HepG2 (cell line): ENCODE results near the gene ZNRF3. TPM values are rescaled to one million over a fixed set of nuclear protein-coding genes. Genes with fewer than 3 reads are reported as not detected.

Experiments used
- CBX1 ChIP-seq: IDR thresholded peaks from one replicate; pipeline ENCODE4 v1.6.1; 2016; ENCODE audit warnings: antibody characterized with exemption, low read depth
- EEA1 ChIP-seq: sonication (generic); formaldehyde crosslinking; IDR thresholded peaks from 2 replicates; pipeline ENCODE4 v1.5.1; 2020; ENCODE audit warnings: mild to moderate bottlenecking, missing genetic modification reagents, borderline replicate concordance
- ELF3 ChIP-seq: IDR thresholded peaks from 2 replicates; pipeline ENCODE4 v1.6.1; 2016; ENCODE audit warnings: missing genetic modification reagents, missing compliant biosample characterization
- IKZF4 ChIP-seq: sonication (generic); formaldehyde crosslinking; IDR thresholded peaks from 2 replicates; pipeline ENCODE4 v1.5.1; 2020; ENCODE audit warnings: borderline replicate concordance, mild to moderate bottlenecking, low read depth, missing genetic modification reagents; ENCODE audit errors: not compliant biosample characterization
- NFIC ChIP-seq: IDR thresholded peaks from 2 replicates; pipeline ENCODE4 v1.6.1; 2012; ENCODE audit warnings: mild to moderate bottlenecking, low read length, inconsistent platforms
- RAD21 ChIP-seq: fragments of 450-650 bp; formaldehyde crosslinking; IDR thresholded peaks from 2 replicates; pipeline ENCODE4 v1.5.0; 2020; ENCODE audit warnings: mild to moderate bottlenecking
- SP2 ChIP-seq: sonication (generic); formaldehyde crosslinking; IDR thresholded peaks from 2 replicates; pipeline ENCODE4 v1.5.1; 2020; ENCODE audit warnings: mild to moderate bottlenecking, missing genetic modification reagents
- SSRP1 ChIP-seq: IDR thresholded peaks from 2 replicates; pipeline ENCODE4 v1.6.1; 2016; ENCODE audit warnings: control low read depth
- TCF7 ChIP-seq: sonication (generic); IDR thresholded peaks from 2 replicates; pipeline ENCODE4 v1.6.1; 2016; ENCODE audit warnings: antibody characterized with exemption, low read depth
- ZFP36L1 ChIP-seq: sonication (generic); formaldehyde crosslinking; IDR thresholded peaks from 2 replicates; pipeline ENCODE4 v1.8.0; 2022; ENCODE audit warnings: mild to moderate bottlenecking, missing genetic modification reagents, moderate library complexity
- ZNF33B ChIP-seq: sonication (generic); formaldehyde crosslinking; IDR thresholded peaks from 2 replicates; pipeline ENCODE4 v1.5.1; 2020; ENCODE audit warnings: mild to moderate bottlenecking, missing genetic modification reagents
- ZNF343 ChIP-seq: sonication (generic); formaldehyde crosslinking; IDR thresholded peaks from 2 replicates; pipeline ENCODE4 v1.4.0; 2020; ENCODE audit warnings: mild to moderate bottlenecking, missing genetic modification reagents
- ZNF430 ChIP-seq: sonication (generic); formaldehyde crosslinking; IDR thresholded peaks from 2 replicates; pipeline ENCODE4 v1.9.0; 2021; ENCODE audit warnings: mild to moderate bottlenecking, missing genetic modification reagents
- ZNF484 ChIP-seq: sonication (generic); formaldehyde crosslinking; IDR thresholded peaks from 2 replicates; pipeline ENCODE4 v1.5.1; 2020; ENCODE audit warnings: mild to moderate bottlenecking, low read depth, missing genetic modification reagents, borderline replicate concordance
- ZNF564 ChIP-seq: sonication (generic); formaldehyde crosslinking; IDR thresholded peaks from 2 replicates; pipeline ENCODE4 v1.8.1; 2023; ENCODE audit warnings: mild to moderate bottlenecking, missing genetic modification reagents
- ZNF709 ChIP-seq: sonication (generic); formaldehyde crosslinking; IDR thresholded peaks from 2 replicates; pipeline ENCODE4 v1.5.0; 2020; ENCODE audit warnings: mild to moderate bottlenecking, missing genetic modification reagents
- ZNF713 ChIP-seq: sonication (generic); formaldehyde crosslinking; IDR thresholded peaks from 2 replicates; pipeline ENCODE4 v1.4.0; 2020; ENCODE audit warnings: mild to moderate bottlenecking, missing genetic modification reagents
- ZNF724P ChIP-seq: sonication (generic); formaldehyde crosslinking; IDR thresholded peaks from 2 replicates; pipeline ENCODE4 v1.8.0; 2022; ENCODE audit warnings: missing genetic modification reagents, borderline replicate concordance
- polyA plus RNA-seq, 8 experiments: library from polyadenylated mRNA; depleted of rRNA in 3 of 8; stranded (reverse) in 7 of 8; unstranded in 1 of 8; fragments of >200 nt; fragmentation: Illumina TruSeq in 4 of 8; extraction: Trizol in 4 of 8; gene quantifications; 2 replicates each; pipeline versions ENCODE4 v1.2.1 to v1.2.3, GENCODE V29; 2011 to 2016; ENCODE audit warnings: low read depth in 4 of 8, missing spikeins in 1 of 8, mixed read lengths in 1 of 8; ENCODE audit not compliant: insufficient read depth in 1 of 8
- total RNA-seq, 5 experiments: library from RNA; depleted of rRNA; stranded (reverse); fragments of >200 nt; fragmentation: Illumina TruSeq; extraction: Trizol; gene quantifications; 2 replicates each; pipeline ENCODE4 v1.2.3, GENCODE V29; 2016; ENCODE audit warnings: low read depth in 1 of 5
- TF ChIP-seq, protein P1 (sequence below), 2 experiments: sonication (generic) in 1 of 2; formaldehyde crosslinking in 1 of 2; IDR thresholded peaks; 2 replicates each; pipeline versions ENCODE4 v1.4.0 to v1.6.1; 2018 to 2020; ENCODE audit warnings: missing genetic modification reagents in 2 of 2, borderline replicate concordance in 1 of 2, low read depth in 1 of 2, mild to moderate bottlenecking in 1 of 2, missing biosample characterization in 1 of 2
- TF ChIP-seq, protein P2 (sequence below): sonication (generic); formaldehyde crosslinking; IDR thresholded peaks from 2 replicates; pipeline ENCODE4 v1.4.0; 2020; ENCODE audit warnings: missing genetic modification reagents
- TF ChIP-seq, protein P3 (sequence below): sonication (generic); formaldehyde crosslinking; IDR thresholded peaks from 2 replicates; pipeline ENCODE4 v1.4.0; 2020; ENCODE audit warnings: mild to moderate bottlenecking, missing genetic modification reagents
- TF ChIP-seq, protein P4 (sequence below): sonication (generic); formaldehyde crosslinking; IDR thresholded peaks from 2 replicates; pipeline ENCODE4 v1.4.0; 2020; ENCODE audit warnings: mild to moderate bottlenecking, missing genetic modification reagents, borderline replicate concordance

Gene ZNRF3
- total and polyA plus RNA-seq, 2 of the 13 experiments (the other 11 are each of a cell fraction or from before 2014, with no cell fraction given) = 20.3 to 36.7 TPM

- TF ChIP-seq EEA1 (CRISPR knock-in tag) (no peak), ZNF343 (CRISPR knock-in tag) (0 out of 2 replicates have a peak, but pooled peaks have one; percentile 50), NFIC (peak; percentile 95), CBX1 (no peak), ZNF484 (CRISPR knock-in tag) (no peak), ZNF724P (no peak), ZNF709 (CRISPR knock-in tag) (no peak), ZFP36L1 (CRISPR knock-in tag) (no peak), ZNF430 (CRISPR knock-in tag) (no peak), ZNF564 (peak; percentile 79), ZNF713 (CRISPR knock-in tag) (no peak), RAD21 (CRISPR knock-in tag) (peak; percentile 42; the same call in 1 of the 2 replicates), SP2 (CRISPR knock-in tag) (no peak; the same call in 1 of the 2 replicates), IKZF4 (CRISPR knock-in tag) (no peak), ZNF33B (CRISPR knock-in tag) (no peak), ELF3 (peak; percentile 67), TCF7 (peak; percentile 97), SSRP1 (no peak)
- TF ChIP-seq, protein P1, sequence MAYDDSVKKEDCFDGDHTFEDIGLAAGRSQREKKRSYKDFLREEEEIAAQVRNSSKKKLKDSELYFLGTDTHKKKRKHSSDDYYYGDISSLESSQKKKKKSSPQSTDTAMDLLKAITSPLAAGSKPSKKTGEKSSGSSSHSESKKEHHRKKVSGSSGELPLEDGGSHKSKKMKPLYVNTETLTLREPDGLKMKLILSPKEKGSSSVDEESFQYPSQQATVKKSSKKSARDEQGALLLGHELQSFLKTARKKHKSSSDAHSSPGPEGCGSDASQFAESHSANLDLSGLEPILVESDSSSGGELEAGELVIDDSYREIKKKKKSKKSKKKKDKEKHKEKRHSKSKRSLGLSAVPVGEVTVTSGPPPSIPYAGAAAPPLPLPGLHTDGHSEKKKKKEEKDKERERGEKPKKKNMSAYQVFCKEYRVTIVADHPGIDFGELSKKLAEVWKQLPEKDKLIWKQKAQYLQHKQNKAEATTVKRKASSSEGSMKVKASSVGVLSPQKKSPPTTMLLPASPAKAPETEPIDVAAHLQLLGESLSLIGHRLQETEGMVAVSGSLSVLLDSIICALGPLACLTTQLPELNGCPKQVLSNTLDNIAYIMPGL (CRISPR knock-in tag; IDR thresholded peaks at IDR 0.05; ENCODE audit: borderline replicate concordance in 1 of 2, low read depth in 1 of 2) = 0 out of 4 replicates have a peak, but pooled peaks of 1 of the 2 experiments have one; percentile 49
- TF ChIP-seq, protein P2, sequence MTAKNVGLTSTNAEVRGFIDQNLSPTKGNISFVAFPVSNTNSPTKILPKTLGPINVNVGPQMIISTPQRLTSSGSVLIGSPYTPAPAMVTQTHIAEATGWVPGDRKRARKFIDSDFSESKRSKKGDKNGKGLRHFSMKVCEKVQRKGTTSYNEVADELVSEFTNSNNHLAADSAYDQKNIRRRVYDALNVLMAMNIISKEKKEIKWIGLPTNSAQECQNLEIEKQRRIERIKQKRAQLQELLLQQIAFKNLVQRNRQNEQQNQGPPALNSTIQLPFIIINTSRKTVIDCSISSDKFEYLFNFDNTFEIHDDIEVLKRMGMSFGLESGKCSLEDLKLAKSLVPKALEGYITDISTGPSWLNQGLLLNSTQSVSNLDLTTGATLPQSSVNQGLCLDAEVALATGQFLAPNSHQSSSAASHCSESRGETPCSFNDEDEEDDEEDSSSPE (CRISPR knock-in tag) = no peak; the same call in 1 of the 2 replicates
- TF ChIP-seq, protein P3, sequence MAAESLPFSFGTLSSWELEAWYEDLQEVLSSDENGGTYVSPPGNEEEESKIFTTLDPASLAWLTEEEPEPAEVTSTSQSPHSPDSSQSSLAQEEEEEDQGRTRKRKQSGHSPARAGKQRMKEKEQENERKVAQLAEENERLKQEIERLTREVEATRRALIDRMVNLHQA = no peak
- TF ChIP-seq, protein P4, sequence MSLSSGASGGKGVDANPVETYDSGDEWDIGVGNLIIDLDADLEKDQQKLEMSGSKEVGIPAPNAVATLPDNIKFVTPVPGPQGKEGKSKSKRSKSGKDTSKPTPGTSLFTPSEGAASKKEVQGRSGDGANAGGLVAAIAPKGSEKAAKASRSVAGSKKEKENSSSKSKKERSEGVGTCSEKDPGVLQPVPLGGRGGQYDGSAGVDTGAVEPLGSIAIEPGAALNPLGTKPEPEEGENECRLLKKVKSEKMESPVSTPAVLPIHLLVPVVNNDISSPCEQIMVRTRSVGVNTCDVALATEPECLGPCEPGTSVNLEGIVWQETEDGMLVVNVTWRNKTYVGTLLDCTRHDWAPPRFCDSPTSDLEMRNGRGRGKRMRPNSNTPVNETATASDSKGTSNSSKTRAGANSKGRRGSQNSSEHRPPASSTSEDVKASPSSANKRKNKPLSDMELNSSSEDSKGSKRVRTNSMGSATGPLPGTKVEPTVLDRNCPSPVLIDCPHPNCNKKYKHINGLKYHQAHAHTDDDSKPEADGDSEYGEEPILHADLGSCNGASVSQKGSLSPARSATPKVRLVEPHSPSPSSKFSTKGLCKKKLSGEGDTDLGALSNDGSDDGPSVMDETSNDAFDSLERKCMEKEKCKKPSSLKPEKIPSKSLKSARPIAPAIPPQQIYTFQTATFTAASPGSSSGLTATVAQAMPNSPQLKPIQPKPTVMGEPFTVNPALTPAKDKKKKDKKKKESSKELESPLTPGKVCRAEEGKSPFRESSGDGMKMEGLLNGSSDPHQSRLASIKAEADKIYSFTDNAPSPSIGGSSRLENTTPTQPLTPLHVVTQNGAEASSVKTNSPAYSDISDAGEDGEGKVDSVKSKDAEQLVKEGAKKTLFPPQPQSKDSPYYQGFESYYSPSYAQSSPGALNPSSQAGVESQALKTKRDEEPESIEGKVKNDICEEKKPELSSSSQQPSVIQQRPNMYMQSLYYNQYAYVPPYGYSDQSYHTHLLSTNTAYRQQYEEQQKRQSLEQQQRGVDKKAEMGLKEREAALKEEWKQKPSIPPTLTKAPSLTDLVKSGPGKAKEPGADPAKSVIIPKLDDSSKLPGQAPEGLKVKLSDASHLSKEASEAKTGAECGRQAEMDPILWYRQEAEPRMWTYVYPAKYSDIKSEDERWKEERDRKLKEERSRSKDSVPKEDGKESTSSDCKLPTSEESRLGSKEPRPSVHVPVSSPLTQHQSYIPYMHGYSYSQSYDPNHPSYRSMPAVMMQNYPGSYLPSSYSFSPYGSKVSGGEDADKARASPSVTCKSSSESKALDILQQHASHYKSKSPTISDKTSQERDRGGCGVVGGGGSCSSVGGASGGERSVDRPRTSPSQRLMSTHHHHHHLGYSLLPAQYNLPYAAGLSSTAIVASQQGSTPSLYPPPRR = peak; percentile 88
These were observed 147.3 kb downstream of the ZNRF3 start (continued) for GRCh38 chr22:29030618-29031226.
